Vagina (tissue), 2 donors: ENCODE data around the gene JMJD6. TPM values are rescaled to one million over a fixed set of nuclear protein-coding genes. Genes with fewer than 3 reads are reported as not detected.

Experiments used
- DNase-seq, 2 donors: peaks; one replicate each; pipeline ENCODE4 v3.0.0-alpha.2; 2017; ENCODE audit errors: extremely low spot score in 2 of 2
- H3K27ac ChIP-seq: fragments of 200-600 bp; sonication (generic); one replicate; pipeline ENCODE4 v1.5.1; 2019
- H3K27me3 ChIP-seq: fragments of 200-600 bp; sonication (generic); one replicate; pipeline ENCODE4 v1.5.1; 2019
- H3K36me3 ChIP-seq, 2 donors: fragments of 200-600 bp; sonication (generic); one replicate each; pipeline ENCODE4 v1.5.1; 2017 to 2019
- H3K4me1 ChIP-seq: fragments of 200-600 bp; sonication (generic); one replicate; pipeline ENCODE4 v1.5.1; 2019
- H3K4me3 ChIP-seq, 2 donors: fragments of 200-600 bp; sonication (generic); 1 replicate in 1 of 2; 2 replicates in 1 of 2; pipeline ENCODE4 v1.5.1; 2016 to 2019
- H3K9me3 ChIP-seq: fragments of 200-600 bp; sonication (generic); one replicate; pipeline ENCODE4 v1.5.1; 2019
- CTCF ChIP-seq, 3 experiments: fragments of 450-650 bp in 2 of 3; fragments of 200-600 bp in 1 of 3; sonication (generic) in 1 of 3; IDR thresholded peaks; one replicate each; pipeline ENCODE4 v1.5.1; 2017 to 2019; ENCODE audit warnings: antibody characterized with exemption in 3 of 3, mild to moderate bottlenecking in 2 of 3, moderate library complexity in 2 of 3
- POLR2A ChIP-seq, 2 donors: fragments of 450-650 bp; IDR thresholded peaks; one replicate each; pipeline ENCODE4 v1.6.1; 2017; ENCODE audit warnings: antibody characterized with exemption in 2 of 2, mild to moderate bottlenecking in 2 of 2, moderate library complexity in 2 of 2
- POLR2AphosphoS5 ChIP-seq, 2 donors: sonication (generic); formaldehyde crosslinking; IDR thresholded peaks; one replicate each; pipeline ENCODE4 v1.9.0; 2017; ENCODE audit warnings: antibody characterized with exemption in 2 of 2, mild to moderate bottlenecking in 2 of 2, low read depth in 1 of 2; ENCODE audit not compliant: insufficient read depth in 1 of 2
- intact Hi-C: fragments of 100-400 bp; cut with DNase I; formaldehyde crosslinking; loops from one replicate; pipeline ENCODE4 v1.15.1; 2023
- total RNA-seq: library from RNA; depleted of rRNA; stranded (reverse); fragments of >200 nt; gene quantifications from one replicate; pipeline ENCODE4 v1.2.3, GENCODE V29; 2016

JMJD6 gene
- total RNA-seq, 1 donor from 2014 or later = 28.0 TPM

DNA sequence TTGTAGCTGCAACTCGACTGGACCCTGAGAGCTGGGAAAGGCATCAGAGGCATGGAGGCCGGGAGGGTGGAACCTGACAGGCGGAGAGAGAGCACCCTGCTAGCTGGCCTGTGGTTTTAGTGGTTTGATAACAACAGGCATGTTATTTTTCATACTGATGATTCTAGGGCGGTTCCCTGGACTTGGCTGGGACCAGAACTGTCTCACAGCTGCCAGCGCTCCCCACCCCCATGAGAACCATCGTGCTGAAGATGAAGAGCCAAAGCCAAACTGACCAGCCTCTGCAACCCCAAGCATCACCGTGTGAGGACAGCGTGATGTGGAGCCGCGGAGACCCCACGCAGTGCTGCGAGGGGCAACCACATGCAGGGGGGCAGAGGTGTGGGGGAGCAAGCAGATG is 44.1 kb downstream of the JMJD6 start:
- H3K9me3 ChIP-seq = no peaks in the 10 kb centered on the region
- TF ChIP-seq CTCF (IDR thresholded peaks at IDR 0.05) = no peak
- peak in 1 of 2 donors; percentile 9 for TF ChIP-seq POLR2AphosphoS5 (IDR thresholded peaks at IDR 0.05; ENCODE audit: insufficient read depth in 1 of 2, low read depth in 1 of 2)
- no peaks in the 10 kb centered on the region for H3K27me3 ChIP-seq
- peaks cover 48% of the 10 kb centered on the region for H3K4me1 ChIP-seq
- intact Hi-C loops = no loop called here
- H3K4me3 ChIP-seq = no peak overlapping the region
- DNase-seq = no peak
- H3K27ac ChIP-seq = peak overlapping the region; percentile 84
- peaks cover 0 to 16% of the 10 kb centered on the region in 2 donors for H3K36me3 ChIP-seq

DNA sequence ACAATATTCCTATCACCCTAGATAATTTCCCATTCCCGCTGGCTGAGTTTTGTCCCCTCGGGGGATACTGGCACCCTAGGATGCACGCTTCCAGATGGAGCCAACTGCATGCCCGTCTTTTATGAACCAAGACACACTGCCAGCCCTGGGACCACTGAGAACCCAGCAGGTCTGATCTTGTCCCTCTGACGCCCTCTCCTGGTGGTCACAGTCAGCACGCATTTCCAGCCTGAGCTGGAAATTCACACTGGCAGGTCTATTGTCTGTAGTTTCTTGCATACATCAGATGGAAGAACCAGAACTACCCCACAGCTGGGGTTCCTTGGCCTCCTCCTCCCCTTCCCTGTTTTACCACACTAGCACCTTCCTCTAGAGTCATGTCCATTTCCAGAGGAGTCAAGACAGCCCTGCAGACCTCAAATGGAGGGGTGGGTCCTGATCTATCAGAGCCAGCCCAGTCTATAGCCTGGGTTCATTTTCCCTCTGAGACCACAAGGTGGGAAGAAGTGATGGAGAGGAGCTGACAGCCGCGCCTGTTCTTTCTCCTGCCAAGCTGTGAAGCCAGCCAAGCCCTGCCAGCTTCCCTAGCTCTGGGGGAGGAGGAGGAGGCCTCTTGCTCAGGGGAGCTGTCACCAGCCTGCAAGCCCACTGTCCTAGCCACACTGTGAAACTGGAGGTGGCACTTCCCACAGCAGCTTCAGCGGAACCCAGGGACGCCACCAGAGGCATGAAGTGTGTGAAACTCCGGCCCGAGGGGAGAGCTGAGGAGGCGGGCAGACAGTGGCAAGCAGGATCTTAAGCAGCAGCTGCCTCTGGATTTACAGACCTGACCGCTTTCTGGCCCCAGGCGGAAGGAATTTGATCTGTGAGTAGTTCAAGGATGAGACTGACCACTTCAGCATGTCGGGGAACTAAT is 44.9 kb downstream of the JMJD6 start:
- Histone ChIP-seq H3K9me3 (no peaks in the 10 kb centered on the region), H3K36me3 (peaks cover 0 to 23% of the 10 kb centered on the region in 2 donors), H3K27me3 (no peaks in the 10 kb centered on the region), H3K4me3 (no peak overlapping the region), H3K4me1 (peaks cover 39% of the 10 kb centered on the region), H3K27ac (peak overlapping the region; percentile 84)
- TF ChIP-seq CTCF (IDR thresholded peaks at IDR 0.05) (peak; percentile 38 to 59 (median 46)), POLR2A (IDR thresholded peaks at IDR 0.05) (no peak), POLR2AphosphoS5 (IDR thresholded peaks at IDR 0.05; ENCODE audit: insufficient read depth in 1 of 2, low read depth in 1 of 2) (no peak)
- intact Hi-C loops = no loop called here
- DNase-seq = no peak

GRCh38 chr17:76679239-76679638 is 47.2 kb downstream of the JMJD6 start:
- Histone ChIP-seq H3K9me3 (no peaks in the 10 kb centered on the region), H3K27me3 (no peaks in the 10 kb centered on the region), H3K4me1 (peaks cover 30% of the 10 kb centered on the region), H3K36me3 (peaks cover 0 to 23% of the 10 kb centered on the region in 2 donors), H3K4me3 (no peak overlapping the region), H3K27ac (no peak overlapping the region)
- intact Hi-C loops = no loop called here
- DNase-seq = no peak
- TF ChIP-seq POLR2A (IDR thresholded peaks at IDR 0.05) = no peak
- no peak for TF ChIP-seq POLR2AphosphoS5 (IDR thresholded peaks at IDR 0.05; ENCODE audit: insufficient read depth in 1 of 2, low read depth in 1 of 2)
- no peak for TF ChIP-seq CTCF (IDR thresholded peaks at IDR 0.05)

GRCh38 chr17:76678330-76678729 is 48.1 kb downstream of the JMJD6 start:
- no peak for TF ChIP-seq POLR2AphosphoS5 (IDR thresholded peaks at IDR 0.05; ENCODE audit: insufficient read depth in 1 of 2, low read depth in 1 of 2)
- TF ChIP-seq POLR2A (IDR thresholded peaks at IDR 0.05) = no peak
- no peak for TF ChIP-seq CTCF (IDR thresholded peaks at IDR 0.05)
- intact Hi-C loops = no loop called here
- Histone ChIP-seq H3K27me3 (no peaks in the 10 kb centered on the region), H3K27ac (no peak overlapping the region), H3K9me3 (no peaks in the 10 kb centered on the region), H3K4me1 (peaks cover 22% of the 10 kb centered on the region), H3K36me3 (peaks cover 0 to 23% of the 10 kb centered on the region in 2 donors), H3K4me3 (no peak overlapping the region)
- no peak for DNase-seq

DNA sequence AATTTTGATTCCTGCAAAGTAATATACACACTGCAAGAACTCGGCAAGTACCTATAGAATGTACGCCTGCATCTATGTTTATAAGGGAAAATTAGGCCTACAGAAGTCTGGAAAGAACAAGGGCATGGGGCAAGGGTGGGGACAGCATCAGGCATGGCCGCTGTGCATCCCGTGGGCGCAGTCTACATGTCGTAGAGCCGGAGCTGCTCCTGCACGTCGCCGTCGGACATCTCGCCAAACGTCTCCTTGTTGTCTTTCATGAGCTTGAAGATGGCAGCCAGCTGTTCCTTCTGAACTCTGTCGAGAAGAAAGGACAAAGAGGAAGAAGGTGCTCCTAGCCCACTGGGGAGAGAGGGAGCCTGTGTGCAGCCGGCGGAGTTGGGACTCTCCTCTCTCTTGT is 49.0 kb downstream of the JMJD6 start:
- no peaks in the 10 kb centered on the region for H3K27me3 ChIP-seq
- no peak overlapping the region for H3K4me3 ChIP-seq
- no peak overlapping the region for H3K27ac ChIP-seq
- H3K36me3 ChIP-seq = peaks cover 0 to 23% of the 10 kb centered on the region in 2 donors
- no peak for DNase-seq
- H3K9me3 ChIP-seq = no peaks in the 10 kb centered on the region
- TF ChIP-seq CTCF (IDR thresholded peaks at IDR 0.05) (no peak), POLR2AphosphoS5 (IDR thresholded peaks at IDR 0.05; ENCODE audit: insufficient read depth in 1 of 2, low read depth in 1 of 2) (no peak), POLR2A (IDR thresholded peaks at IDR 0.05) (no peak)
- intact Hi-C loops = no loop called here
- peaks cover 16% of the 10 kb centered on the region for H3K4me1 ChIP-seq
